PFSK-1 (cell line): ENCODE results near the gene SLC25A48.

ENCODE experiments used
- FOXP2 ChIP-seq: optimal IDR thresholded peaks from 2 replicates; pipeline ENCODE3; 2011; ENCODE audit warnings: borderline replicate concordance, control low read depth, inconsistent platforms; ENCODE audit not compliant: insufficient read depth; ENCODE audit errors: extremely low read length, extremely low read depth
- POLR2AphosphoS5 ChIP-seq: IDR thresholded peaks from 2 replicates; pipeline ENCODE4 v1.6.1; 2012; ENCODE audit warnings: low read depth, mild to moderate bottlenecking, control low read depth, low read length, moderate library complexity
- SIN3A ChIP-seq: IDR thresholded peaks from 2 replicates; pipeline ENCODE4 v1.6.1; 2012; ENCODE audit warnings: mild to moderate bottlenecking, low read length, moderate library complexity, borderline replicate concordance; ENCODE audit not compliant: insufficient read depth
- TAF1 ChIP-seq: IDR thresholded peaks from 2 replicates; pipeline ENCODE4 v1.6.1; 2012; ENCODE audit warnings: low read length, control low read depth, borderline replicate concordance; ENCODE audit not compliant: insufficient read depth
- TF ChIP-seq, protein P1 (sequence below), 2 experiments: IDR thresholded peaks; 2 replicates each; pipeline versions ENCODE4 v1.6.1 to v1.8.0; 2011 to 2012; ENCODE audit warnings: low read depth in 2 of 2, low read length in 2 of 2, control low read depth in 1 of 2, inconsistent platforms in 1 of 2, mild to moderate bottlenecking in 1 of 2, moderate library complexity in 1 of 2; ENCODE audit not compliant: insufficient read depth in 1 of 2

The SLC25A48 gene

DNA sequence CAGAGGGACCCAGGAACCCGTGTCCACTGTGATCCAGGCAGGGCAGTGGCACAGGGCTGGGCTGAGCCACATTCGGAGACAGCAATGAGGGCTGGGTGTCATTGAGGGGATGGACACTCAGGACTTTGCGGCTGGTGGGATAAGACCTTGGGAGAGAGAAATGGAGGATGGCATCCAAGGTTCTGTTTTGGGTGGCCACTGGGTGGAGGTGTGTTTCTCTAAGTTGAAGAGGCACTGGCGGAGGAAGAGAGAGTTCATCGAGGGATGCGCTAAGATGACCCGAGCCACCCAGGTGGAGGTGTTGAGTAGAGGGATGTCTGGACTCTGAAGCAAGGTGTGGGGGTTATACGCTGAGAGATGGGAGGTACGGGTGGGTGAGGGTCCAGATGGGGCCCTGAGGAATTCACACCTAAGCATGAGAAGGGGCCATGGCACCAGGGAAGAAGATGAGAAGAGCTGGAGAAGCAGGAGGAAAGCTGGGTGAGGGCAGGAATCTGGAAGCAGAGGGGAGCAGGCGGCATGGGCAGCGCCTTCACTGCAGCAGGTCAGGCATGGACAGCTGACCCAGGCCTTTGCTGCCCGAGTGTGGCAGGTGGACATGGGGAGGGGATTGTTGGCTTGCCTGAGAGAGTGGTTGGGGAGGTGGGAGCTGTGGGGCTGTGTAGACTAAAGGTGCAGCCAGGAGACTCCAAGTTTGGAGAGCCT, 2.5 kb upstream of the SLC25A48 start:
- TF ChIP-seq SIN3A (no peak), POLR2AphosphoS5 (no peak), FOXP2 (no peak), TAF1 (no peak)
- TF ChIP-seq, protein P1, sequence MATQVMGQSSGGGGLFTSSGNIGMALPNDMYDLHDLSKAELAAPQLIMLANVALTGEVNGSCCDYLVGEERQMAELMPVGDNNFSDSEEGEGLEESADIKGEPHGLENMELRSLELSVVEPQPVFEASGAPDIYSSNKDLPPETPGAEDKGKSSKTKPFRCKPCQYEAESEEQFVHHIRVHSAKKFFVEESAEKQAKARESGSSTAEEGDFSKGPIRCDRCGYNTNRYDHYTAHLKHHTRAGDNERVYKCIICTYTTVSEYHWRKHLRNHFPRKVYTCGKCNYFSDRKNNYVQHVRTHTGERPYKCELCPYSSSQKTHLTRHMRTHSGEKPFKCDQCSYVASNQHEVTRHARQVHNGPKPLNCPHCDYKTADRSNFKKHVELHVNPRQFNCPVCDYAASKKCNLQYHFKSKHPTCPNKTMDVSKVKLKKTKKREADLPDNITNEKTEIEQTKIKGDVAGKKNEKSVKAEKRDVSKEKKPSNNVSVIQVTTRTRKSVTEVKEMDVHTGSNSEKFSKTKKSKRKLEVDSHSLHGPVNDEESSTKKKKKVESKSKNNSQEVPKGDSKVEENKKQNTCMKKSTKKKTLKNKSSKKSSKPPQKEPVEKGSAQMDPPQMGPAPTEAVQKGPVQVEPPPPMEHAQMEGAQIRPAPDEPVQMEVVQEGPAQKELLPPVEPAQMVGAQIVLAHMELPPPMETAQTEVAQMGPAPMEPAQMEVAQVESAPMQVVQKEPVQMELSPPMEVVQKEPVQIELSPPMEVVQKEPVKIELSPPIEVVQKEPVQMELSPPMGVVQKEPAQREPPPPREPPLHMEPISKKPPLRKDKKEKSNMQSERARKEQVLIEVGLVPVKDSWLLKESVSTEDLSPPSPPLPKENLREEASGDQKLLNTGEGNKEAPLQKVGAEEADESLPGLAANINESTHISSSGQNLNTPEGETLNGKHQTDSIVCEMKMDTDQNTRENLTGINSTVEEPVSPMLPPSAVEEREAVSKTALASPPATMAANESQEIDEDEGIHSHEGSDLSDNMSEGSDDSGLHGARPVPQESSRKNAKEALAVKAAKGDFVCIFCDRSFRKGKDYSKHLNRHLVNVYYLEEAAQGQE (IDR thresholded peaks at IDR 0.05; ENCODE audit: insufficient read depth in 1 of 2, low read depth in 2 of 2, low read length in 2 of 2) = no peak

DNA sequence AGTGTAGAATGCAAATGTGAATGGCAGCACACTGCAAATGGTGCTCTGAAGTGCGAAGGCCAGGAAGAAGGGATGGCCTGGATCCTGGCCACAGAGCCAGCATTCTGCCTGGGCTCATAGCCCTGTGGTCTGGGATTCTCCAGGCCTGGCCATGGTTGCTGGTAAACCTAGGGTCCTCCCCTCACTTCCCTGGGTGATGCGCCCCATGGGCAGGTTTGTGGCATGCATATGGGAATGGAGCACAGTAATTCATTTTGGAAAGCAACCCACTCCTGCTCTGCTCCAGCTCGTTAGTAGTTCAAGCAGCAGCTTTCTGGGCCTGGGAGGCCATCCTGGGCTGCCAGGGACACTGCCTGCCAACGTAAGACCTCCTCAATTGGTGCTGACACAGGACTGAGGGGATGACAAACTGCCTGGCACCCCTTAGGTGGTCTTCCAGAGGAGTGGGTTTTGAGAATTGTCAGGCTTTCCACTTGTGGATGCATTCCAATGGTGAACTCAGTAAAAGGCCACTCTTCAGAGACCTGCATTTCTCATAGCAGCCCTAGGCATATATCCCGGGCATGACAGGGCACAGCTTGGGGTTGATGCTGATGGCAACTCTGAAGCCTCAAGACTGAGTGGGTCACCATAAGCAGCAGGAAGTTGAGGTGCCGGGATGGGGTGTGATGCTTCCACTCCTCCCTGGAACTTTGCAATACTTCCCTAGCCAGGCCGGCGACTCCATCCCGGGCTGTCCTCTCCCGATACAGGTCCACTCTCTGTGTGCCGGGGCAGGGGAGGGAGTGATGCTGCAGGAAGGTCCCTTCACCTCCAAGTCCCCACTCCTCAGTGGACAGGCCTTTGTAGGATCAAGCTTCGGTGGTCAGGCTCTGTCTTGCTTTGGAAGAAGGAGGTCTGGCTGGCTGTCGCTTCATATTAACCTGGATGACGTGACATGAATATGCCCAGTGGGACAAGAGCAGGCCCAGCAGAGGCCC, 1.2 kb upstream of the SLC25A48 start:
- TF ChIP-seq, protein P1 (IDR thresholded peaks at IDR 0.05; ENCODE audit: insufficient read depth in 1 of 2, low read depth in 2 of 2, low read length in 2 of 2) = no peak
- no peak for TF ChIP-seq FOXP2
- TF ChIP-seq SIN3A = no peak
- no peak for TF ChIP-seq TAF1
- no peak for TF ChIP-seq POLR2AphosphoS5

DNA sequence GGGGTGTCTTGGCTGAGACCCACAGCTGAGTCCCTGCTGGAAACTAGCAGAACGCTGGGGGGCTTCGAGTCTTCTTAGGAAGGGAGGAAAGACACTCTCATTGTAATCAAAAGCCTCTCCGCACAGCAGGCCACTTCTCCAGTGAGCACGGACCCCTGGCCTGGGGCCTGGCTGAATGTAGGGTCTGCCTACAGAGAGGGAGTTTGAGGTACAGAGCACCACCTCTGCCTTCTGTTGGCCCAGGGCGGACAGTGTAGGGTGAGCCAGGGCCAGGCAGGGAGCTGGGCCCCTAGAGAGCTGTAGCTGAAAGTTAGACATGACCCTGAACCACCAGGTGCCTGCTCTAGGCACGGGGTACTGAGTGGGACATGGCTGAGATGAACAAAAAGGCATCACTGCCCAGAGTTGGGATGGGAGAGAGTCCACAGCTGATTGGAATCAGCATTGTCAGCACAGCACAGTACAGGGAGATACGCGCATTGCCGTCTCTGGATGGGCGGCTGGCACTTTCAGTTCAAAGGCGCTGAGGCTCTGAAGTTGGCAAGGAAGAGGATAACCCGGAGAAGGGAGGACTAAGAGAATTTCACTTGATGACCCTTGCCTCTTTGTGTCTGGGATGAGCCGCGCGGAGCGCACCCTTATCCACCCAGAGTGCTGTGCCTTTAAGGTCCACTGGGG, 363 bp upstream of the SLC25A48 start:
- TF ChIP-seq, protein P1 (IDR thresholded peaks at IDR 0.05; ENCODE audit: insufficient read depth in 1 of 2, low read depth in 2 of 2, low read length in 2 of 2) = no peak
- TF ChIP-seq SIN3A (no peak), TAF1 (no peak), POLR2AphosphoS5 (no peak), FOXP2 (no peak)

DNA sequence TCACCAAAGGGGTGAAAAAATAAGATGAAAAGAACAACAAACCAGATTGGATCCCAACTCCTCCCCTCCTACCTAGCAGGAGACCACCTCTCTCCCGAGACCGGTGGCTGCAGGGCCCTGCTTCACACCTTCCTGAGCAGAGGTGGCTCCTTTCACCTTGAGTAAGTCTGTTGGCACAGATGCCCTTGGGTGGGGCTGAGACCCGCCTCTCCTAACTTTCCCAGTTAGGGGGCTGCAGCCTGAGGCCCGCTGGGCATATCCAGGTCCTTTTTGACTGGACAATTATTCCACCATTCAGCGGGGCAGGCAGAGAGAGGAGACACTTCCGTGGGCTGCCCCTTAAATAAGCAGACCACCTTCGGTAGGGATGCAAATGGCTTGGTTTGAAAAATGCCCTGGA, 1.3 kb downstream of the SLC25A48 start:
- TF ChIP-seq, protein P1 (IDR thresholded peaks at IDR 0.05; ENCODE audit: insufficient read depth in 1 of 2, low read depth in 2 of 2, low read length in 2 of 2) = no peak
- no peak for TF ChIP-seq SIN3A
- no peak for TF ChIP-seq TAF1
- TF ChIP-seq POLR2AphosphoS5 = no peak
- TF ChIP-seq FOXP2 = no peak
